Thoracic aorta (tissue), 2 donors: ENCODE results near the gene NCSTN. TPM values are rescaled to one million over a fixed set of nuclear protein-coding genes. Genes with fewer than 3 reads are reported as not detected.
A peak's percentile ranks its signal among the peaks of the same experiment; 100 is the strongest.

Experiments
- ATAC-seq: fragments of 150-250 bp; one replicate; pipeline ENCODE4 v1.8.0; 2017; ENCODE audit warnings: low read depth; ENCODE audit not compliant: insufficient number of reproducible peaks, low FRiP score
- DNase-seq: peaks from one replicate; pipeline ENCODE4 v3.0.0-alpha.2; 2020; ENCODE audit warnings: low spot score
- H3K27ac ChIP-seq, 2 donors: fragments of 200-600 bp; sonication (generic); 1 replicate in 1 of 2; 2 replicates in 1 of 2; pipeline ENCODE4 v1.5.1; 2016; ENCODE audit warnings: mild to moderate bottlenecking in 2 of 2, moderate library complexity in 2 of 2
- H3K27me3 ChIP-seq: fragments of 200-600 bp; sonication (generic); replicated peaks from 2 replicates; pipeline ENCODE4 v1.6.0; 2016; ENCODE audit warnings: mild to moderate bottlenecking; ENCODE audit not compliant: insufficient read depth
- H3K36me3 ChIP-seq: fragments of 200-600 bp; sonication (generic); one replicate; pipeline ENCODE4 v1.5.1; 2016
- H3K4me1 ChIP-seq, 2 donors: fragments of 200-600 bp; sonication (generic); 1 replicate in 1 of 2; 2 replicates in 1 of 2; pipeline versions ENCODE4 v1.5.1 to v1.6.0; 2016; ENCODE audit warnings: low read depth in 2 of 2, mild to moderate bottlenecking in 1 of 2; ENCODE audit not compliant: control insufficient read depth in 1 of 2
- H3K4me3 ChIP-seq: fragments of 200-600 bp; sonication (generic); 2 replicates; pipeline ENCODE4 v1.5.1; 2016; ENCODE audit warnings: mild to moderate bottlenecking
- H3K9me3 ChIP-seq: fragments of 200-600 bp; sonication (generic); 2 replicates; pipeline ENCODE4 v1.5.1; 2016
- total RNA-seq, 2 donors: library from RNA; depleted of rRNA; stranded (reverse); fragments of >200 nt; gene quantifications; one replicate each; pipeline versions ENCODE4 v1.1.0 to v1.2.3, GENCODE V29; 2016
- TF ChIP-seq, protein P1 (sequence below): fragments of 200-600 bp; sonication (generic); IDR thresholded peaks from one replicate; pipeline ENCODE4 v1.5.1; 2019; ENCODE audit warnings: antibody characterized with exemption

The NCSTN gene
- total RNA-seq, 2 donors from 2014 or later = 49.4 to 67.1 TPM

DNA sequence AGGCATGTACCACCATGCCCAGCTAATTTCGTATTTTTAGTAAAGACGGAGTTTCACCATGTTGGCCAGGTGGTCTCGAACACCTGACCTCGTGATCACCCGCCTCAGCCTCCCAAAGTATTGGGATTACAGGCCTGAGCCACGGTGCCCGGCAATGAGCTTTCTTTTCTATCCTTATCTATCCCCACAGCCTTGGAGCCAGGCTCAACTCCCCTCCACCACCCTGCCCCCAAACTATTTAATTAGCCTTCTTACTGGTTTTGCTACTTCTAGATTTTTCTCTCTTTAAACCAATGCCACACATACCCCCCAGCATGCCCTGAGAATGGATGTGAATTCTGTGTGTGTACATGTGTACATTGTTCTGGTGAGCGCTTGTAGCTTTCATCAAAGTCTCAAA, 51.5 kb downstream of the NCSTN start:
- no peak for DNase-seq
- Histone ChIP-seq H3K9me3 (no peaks in the 10 kb centered on the region), H3K4me1 (no peaks in the 10 kb centered on the region), H3K36me3 (no peaks in the 10 kb centered on the region), H3K27me3 (peaks cover 6% of the 10 kb centered on the region), H3K27ac (no peak overlapping the region), H3K4me3 (no peak overlapping the region)
- TF ChIP-seq, protein P1, sequence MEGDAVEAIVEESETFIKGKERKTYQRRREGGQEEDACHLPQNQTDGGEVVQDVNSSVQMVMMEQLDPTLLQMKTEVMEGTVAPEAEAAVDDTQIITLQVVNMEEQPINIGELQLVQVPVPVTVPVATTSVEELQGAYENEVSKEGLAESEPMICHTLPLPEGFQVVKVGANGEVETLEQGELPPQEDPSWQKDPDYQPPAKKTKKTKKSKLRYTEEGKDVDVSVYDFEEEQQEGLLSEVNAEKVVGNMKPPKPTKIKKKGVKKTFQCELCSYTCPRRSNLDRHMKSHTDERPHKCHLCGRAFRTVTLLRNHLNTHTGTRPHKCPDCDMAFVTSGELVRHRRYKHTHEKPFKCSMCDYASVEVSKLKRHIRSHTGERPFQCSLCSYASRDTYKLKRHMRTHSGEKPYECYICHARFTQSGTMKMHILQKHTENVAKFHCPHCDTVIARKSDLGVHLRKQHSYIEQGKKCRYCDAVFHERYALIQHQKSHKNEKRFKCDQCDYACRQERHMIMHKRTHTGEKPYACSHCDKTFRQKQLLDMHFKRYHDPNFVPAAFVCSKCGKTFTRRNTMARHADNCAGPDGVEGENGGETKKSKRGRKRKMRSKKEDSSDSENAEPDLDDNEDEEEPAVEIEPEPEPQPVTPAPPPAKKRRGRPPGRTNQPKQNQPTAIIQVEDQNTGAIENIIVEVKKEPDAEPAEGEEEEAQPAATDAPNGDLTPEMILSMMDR = no peak
- ATAC-seq = no peak

DNA sequence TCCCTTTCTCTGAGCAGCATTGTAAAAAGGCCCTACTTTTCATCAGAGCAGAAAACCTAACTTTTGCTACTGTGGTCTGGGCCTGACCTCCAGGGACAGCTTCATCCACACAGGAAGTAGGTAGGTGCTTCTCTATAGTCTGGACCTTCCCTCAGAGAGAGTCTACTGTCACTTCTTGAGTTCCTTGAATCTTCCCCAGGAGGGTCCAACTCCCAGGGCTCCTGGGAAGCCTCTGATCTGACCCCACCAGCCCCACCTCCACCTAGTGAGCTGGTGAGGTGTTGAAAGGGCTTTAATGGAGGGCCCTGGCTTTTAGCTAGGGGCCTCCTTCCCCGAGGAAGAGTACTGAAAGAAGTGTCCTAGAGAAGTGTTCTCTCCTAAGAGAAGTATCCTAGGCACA, 54.5 kb downstream of the NCSTN start:
- H3K9me3 ChIP-seq = no peaks in the 10 kb centered on the region
- TF ChIP-seq, protein P1 = no peak
- H3K27me3 ChIP-seq = peaks cover 6% of the 10 kb centered on the region
- H3K4me1 ChIP-seq = peaks cover 6 to 13% of the 10 kb centered on the region in 2 donors
- no peak for ATAC-seq
- DNase-seq = no peak
- H3K36me3 ChIP-seq = no peaks in the 10 kb centered on the region
- no peak overlapping the region for H3K4me3 ChIP-seq
- no peak overlapping the region for H3K27ac ChIP-seq

DNA sequence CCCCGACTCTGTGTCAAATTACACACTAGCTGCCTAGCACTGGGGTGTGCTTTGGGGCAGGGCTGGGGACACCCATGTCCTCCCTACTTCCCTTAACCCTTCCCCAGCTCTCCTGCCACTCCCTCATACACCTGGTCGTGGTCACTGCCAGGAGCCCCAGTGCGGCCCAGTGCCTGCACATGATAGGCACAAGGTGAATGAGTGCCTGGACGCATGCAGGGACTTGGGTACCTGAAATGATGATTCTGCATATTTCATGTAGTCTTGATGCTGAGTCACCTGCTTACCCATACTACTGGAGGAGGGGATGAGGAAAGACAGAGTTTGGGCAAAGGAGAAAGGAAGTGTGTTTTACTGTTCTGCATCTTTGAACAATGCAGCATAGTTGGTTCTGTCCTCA, 55.6 kb downstream of the NCSTN start:
- H3K27ac ChIP-seq = no peak overlapping the region
- DNase-seq (no peak), ATAC-seq (no peak)
- peaks cover 6 to 13% of the 10 kb centered on the region in 2 donors for H3K4me1 ChIP-seq
- H3K4me3 ChIP-seq = no peak overlapping the region
- peaks cover under 1% of the 10 kb centered on the region for H3K27me3 ChIP-seq
- no peaks in the 10 kb centered on the region for H3K9me3 ChIP-seq
- TF ChIP-seq, protein P1 = no peak
- H3K36me3 ChIP-seq = no peaks in the 10 kb centered on the region

DNA sequence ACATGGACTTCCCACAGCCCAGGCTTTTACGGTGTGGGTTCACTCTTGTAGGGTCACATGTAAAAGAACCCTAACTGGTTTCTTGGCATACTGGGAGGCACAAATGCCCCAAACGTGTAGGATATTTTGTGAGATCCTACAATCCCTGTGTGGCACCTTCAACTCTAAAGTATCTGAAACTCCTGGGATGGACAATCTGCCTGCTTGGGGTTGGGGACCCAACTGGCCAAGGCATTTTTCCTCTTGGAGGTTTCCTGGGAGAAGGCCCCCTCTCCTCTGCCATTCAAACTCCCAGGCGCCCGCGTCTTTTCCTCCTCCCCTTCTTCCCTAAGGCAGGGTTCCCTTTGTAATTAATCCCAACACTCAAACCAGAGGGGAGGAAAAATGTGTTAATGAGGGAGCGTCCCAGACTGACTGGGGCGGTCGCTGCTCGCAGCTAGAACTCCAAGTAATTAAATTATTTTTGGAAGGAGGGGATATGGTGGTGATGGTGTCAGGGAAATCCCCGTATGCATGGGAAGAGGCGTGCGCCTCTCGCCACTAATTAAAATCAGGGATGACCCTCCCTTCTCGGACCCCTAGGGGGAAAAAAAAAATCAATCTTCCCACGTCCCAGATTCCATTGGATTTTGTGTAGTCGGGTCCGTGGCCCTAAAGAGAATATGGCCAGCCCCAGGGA, 56.5 kb downstream of the NCSTN start:
- Histone ChIP-seq H3K4me1 (peaks cover 6 to 13% of the 10 kb centered on the region in 2 donors), H3K27ac (no peak overlapping the region), H3K4me3 (peak overlapping the region; percentile 74), H3K9me3 (no peaks in the 10 kb centered on the region), H3K36me3 (no peaks in the 10 kb centered on the region), H3K27me3 (no peaks in the 10 kb centered on the region)
- DNase-seq (no peak), ATAC-seq (no peak)
- TF ChIP-seq, protein P1 = no peak

DNA sequence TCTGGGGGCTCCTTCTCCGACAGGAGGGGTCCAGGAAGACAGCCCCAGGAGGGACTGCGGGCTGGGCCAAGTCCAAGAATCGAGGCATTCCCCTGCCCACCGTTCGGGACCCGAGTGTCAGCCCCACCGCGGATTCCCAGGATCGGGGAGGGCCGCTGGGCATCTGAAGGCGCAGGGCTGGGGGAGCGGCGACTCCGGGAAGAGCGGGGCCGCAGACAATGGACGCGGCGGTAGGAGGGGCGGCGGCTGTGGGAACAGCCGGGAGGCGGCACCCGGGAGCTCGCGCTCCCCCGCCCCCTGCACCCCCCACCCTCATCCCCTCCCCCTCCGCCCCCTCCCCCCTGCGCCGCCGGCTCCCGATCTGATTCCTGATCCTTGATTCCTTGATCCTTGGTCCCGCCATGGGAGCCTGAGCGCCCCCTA, 57.1 kb downstream of the NCSTN start, which contains the start of gene VANGL2:
Gene VANGL2, plus strand, starts transcription at position 342 of the 423 bp plus-strand sequence. CDS start 15,274 bp downstream, outside the sequence.
- DNase-seq (no peak), ATAC-seq (no peak)
- Histone ChIP-seq H3K9me3 (no peaks in the 10 kb centered on the region), H3K4me3 (peak within 1 kb of the TSS; percentile 74), H3K27ac (no peak within 1 kb of the TSS), H3K27me3 (no peaks in the 10 kb centered on the region), H3K4me1 (peaks cover 6 to 13% of the 10 kb centered on the region in 2 donors), H3K36me3 (no peaks in the 10 kb centered on the region)
- TF ChIP-seq, protein P1 = no peak
